Osteoblast (primary cell): ENCODE data around the gene STX8. TPM values are rescaled to one million over a fixed set of nuclear protein-coding genes. Genes with fewer than 3 reads are reported as not detected.

ENCODE experiments used
- DNase-seq: peaks from one replicate; pipeline ENCODE4 v3.0.0; 2011; ENCODE audit warnings: low spot score, mixed read lengths; ENCODE audit not compliant: insufficient read length; ENCODE audit errors: missing footprints
- H2AFZ ChIP-seq: 2 replicates; pipeline ENCODE4 v1.6.0; 2011; ENCODE audit warnings: mild to moderate bottlenecking, low read length
- H3K27ac ChIP-seq: 2 replicates; pipeline ENCODE4 v1.5.1; 2011; ENCODE audit warnings: mild to moderate bottlenecking, low read depth, low read length, moderate library complexity
- H3K27me3 ChIP-seq: 2 replicates; pipeline ENCODE4 v1.6.0; 2012; ENCODE audit warnings: mild to moderate bottlenecking, control low read depth, inconsistent platforms, low read length, moderate library complexity; ENCODE audit not compliant: insufficient read depth
- H3K36me3 ChIP-seq: 2 replicates; pipeline ENCODE4 v1.5.1; 2011; ENCODE audit warnings: mild to moderate bottlenecking, low read length, control low read depth, moderate library complexity; ENCODE audit not compliant: insufficient read depth
- H3K4me1 ChIP-seq: 2 replicates; pipeline ENCODE4 v1.5.1; 2011; ENCODE audit warnings: mild to moderate bottlenecking, low read length, control low read depth, moderate library complexity; ENCODE audit not compliant: insufficient read depth
- H3K4me2 ChIP-seq: 2 replicates; pipeline ENCODE4 v1.6.0; 2011; ENCODE audit warnings: mild to moderate bottlenecking, low read length; ENCODE audit not compliant: insufficient read depth
- H3K4me3 ChIP-seq: fragments of 200-600 bp; sonication (generic); 3 replicates; pipeline ENCODE4 v1.5.1; 2012; ENCODE audit warnings: mild to moderate bottlenecking, low read length, inconsistent platforms; ENCODE audit not compliant: insufficient read depth
- H3K79me2 ChIP-seq: 2 replicates; pipeline ENCODE4 v1.6.0; 2012; ENCODE audit warnings: mild to moderate bottlenecking, low read length, control low read depth, inconsistent platforms; ENCODE audit not compliant: insufficient read depth
- H3K9me3 ChIP-seq: 2 replicates; pipeline ENCODE4 v1.5.1; 2011; ENCODE audit warnings: low read depth, low read length, control low read depth
- H4K20me1 ChIP-seq: 2 replicates; pipeline ENCODE4 v1.6.0; 2012; ENCODE audit warnings: mild to moderate bottlenecking, low read length, control low read depth; ENCODE audit not compliant: insufficient read depth
- total RNA-seq: library from RNA; depleted of rRNA; stranded (reverse); fragments of >200 nt; gene quantifications from 2 replicates; pipeline ENCODE4 v1.2.3, GENCODE V29; 2012
- TF ChIP-seq, protein P1 (sequence below): IDR thresholded peaks from 2 replicates; pipeline ENCODE4 v1.5.1; 2011; ENCODE audit warnings: mild to moderate bottlenecking, low read depth, low read length, moderate library complexity; ENCODE audit errors: extremely low read depth

STX8 gene
- total RNA-seq, 1 donor, result 72.7 TPM

DNA sequence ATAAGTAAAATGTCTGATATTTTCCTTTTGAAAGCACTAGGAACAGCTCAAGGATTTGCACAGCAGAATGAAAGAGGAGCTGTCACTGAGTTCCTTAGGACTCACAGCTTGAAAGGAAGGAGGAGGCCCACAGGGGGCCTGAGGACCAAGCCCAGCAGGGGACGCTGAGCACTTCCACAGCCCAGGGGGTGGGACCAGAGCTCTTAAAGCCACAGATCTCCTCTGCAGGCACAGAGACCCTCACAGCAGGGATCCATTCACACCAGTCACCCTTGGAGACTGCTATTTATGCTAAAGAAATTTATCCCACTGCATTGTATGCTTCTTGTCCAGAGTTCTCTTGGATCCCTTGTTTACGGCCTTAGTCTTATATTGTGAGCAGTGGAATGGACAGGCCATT is 253.3 kb downstream of the STX8 start:
- Histone ChIP-seq H3K79me2 (no peaks in the 10 kb centered on the region), H4K20me1 (no peaks in the 10 kb centered on the region), H3K27me3 (no peaks in the 10 kb centered on the region), H2AFZ (no peak overlapping the region), H3K9me3 (no peaks in the 10 kb centered on the region), H3K4me3 (no peak overlapping the region), H3K36me3 (no peaks in the 10 kb centered on the region), H3K27ac (no peak overlapping the region), H3K4me2 (no peak overlapping the region), H3K4me1 (no peaks in the 10 kb centered on the region)
- no peak for DNase-seq
- TF ChIP-seq, protein P1, sequence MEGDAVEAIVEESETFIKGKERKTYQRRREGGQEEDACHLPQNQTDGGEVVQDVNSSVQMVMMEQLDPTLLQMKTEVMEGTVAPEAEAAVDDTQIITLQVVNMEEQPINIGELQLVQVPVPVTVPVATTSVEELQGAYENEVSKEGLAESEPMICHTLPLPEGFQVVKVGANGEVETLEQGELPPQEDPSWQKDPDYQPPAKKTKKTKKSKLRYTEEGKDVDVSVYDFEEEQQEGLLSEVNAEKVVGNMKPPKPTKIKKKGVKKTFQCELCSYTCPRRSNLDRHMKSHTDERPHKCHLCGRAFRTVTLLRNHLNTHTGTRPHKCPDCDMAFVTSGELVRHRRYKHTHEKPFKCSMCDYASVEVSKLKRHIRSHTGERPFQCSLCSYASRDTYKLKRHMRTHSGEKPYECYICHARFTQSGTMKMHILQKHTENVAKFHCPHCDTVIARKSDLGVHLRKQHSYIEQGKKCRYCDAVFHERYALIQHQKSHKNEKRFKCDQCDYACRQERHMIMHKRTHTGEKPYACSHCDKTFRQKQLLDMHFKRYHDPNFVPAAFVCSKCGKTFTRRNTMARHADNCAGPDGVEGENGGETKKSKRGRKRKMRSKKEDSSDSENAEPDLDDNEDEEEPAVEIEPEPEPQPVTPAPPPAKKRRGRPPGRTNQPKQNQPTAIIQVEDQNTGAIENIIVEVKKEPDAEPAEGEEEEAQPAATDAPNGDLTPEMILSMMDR, result no peak

DNA sequence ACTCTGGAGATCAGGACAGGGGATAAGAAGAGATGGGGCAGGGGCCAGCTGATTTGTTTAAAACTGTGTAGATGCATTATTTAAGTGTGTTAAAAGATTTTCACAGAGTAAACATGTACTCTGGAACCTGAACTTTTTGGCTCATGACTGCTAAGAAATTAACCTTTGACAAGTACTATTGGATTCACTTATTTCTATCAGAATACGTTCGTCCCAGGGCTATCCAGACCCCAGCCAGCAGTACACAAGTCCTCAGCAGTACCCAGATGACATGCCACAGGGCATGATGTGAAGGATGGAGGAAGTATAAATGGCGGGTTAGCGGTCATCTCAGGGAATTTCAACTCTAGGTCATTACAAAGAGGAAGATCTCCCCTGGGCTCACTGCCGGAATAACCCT is 253.7 kb downstream of the STX8 start:
- no peak overlapping the region for H3K4me3 ChIP-seq
- no peaks in the 10 kb centered on the region for H4K20me1 ChIP-seq
- no peak for DNase-seq
- H3K79me2 ChIP-seq, result no peaks in the 10 kb centered on the region
- H3K27me3 ChIP-seq, result no peaks in the 10 kb centered on the region
- H3K36me3 ChIP-seq, result no peaks in the 10 kb centered on the region
- H3K9me3 ChIP-seq, result no peaks in the 10 kb centered on the region
- no peaks in the 10 kb centered on the region for H3K4me1 ChIP-seq
- TF ChIP-seq, protein P1, result no peak
- no peak overlapping the region for H3K27ac ChIP-seq
- H2AFZ ChIP-seq, result no peak overlapping the region
- no peak overlapping the region for H3K4me2 ChIP-seq

DNA sequence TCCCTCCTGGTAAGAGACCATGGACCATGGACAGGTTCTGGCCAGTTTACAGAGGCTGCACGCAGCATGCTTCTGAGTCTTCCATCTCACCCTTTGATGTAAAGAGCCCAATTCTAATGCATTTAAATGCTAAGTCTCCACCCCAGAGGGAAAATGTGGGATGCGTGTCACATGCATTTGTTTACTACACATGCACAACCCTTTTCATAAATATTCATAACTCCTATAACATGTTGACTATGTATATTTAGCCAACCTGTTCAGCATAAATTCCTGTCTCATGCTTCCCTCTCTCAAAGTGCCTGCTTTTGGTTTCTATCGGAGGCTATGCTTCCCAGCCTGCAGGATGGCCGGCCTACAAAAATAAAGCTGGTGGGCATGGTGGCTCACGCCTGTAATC is 260.3 kb downstream of the STX8 start:
- no peak overlapping the region for H3K4me3 ChIP-seq
- TF ChIP-seq, protein P1, result no peak
- H3K27ac ChIP-seq, result no peak overlapping the region
- H3K4me2 ChIP-seq, result no peak overlapping the region
- no peak overlapping the region for H2AFZ ChIP-seq
- no peaks in the 10 kb centered on the region for H3K9me3 ChIP-seq
- H3K36me3 ChIP-seq, result no peaks in the 10 kb centered on the region
- no peak for DNase-seq
- no peaks in the 10 kb centered on the region for H3K27me3 ChIP-seq
- no peaks in the 10 kb centered on the region for H3K4me1 ChIP-seq
- H3K79me2 ChIP-seq, result no peaks in the 10 kb centered on the region
- H4K20me1 ChIP-seq, result peaks cover 3% of the 10 kb centered on the region

DNA sequence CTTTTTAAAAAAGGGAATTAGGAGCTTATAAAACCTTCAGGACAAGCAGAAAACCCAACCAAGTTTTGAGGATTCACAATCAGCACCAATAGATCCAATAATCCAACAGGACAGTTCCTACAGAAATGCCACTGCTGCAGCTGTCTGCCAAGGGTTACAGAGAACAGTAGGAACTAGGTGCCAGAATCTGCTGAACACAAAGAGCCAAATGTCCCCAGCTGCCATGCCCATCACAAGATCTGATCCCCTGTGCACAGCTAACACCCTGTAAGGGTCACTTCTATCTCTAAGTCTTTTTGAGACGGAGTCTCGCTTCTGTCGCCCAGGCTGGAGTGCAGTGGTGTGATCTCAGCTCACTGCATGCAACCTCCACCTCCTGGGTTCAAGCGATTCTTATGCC is 262.3 kb downstream of the STX8 start:
- Histone ChIP-seq H3K27ac (no peak overlapping the region), H2AFZ (no peak overlapping the region), H3K27me3 (no peaks in the 10 kb centered on the region), H4K20me1 (peaks cover 3% of the 10 kb centered on the region), H3K9me3 (no peaks in the 10 kb centered on the region), H3K4me2 (no peak overlapping the region), H3K4me1 (no peaks in the 10 kb centered on the region), H3K79me2 (no peaks in the 10 kb centered on the region), H3K4me3 (no peak overlapping the region), H3K36me3 (no peaks in the 10 kb centered on the region)
- no peak for DNase-seq
- TF ChIP-seq, protein P1, result no peak
